OCI-LY7 (cell line): ENCODE results near the gene CCDC174. TPM values are rescaled to one million over a fixed set of nuclear protein-coding genes. Genes with fewer than 3 reads are reported as not detected.

Experiments
- BruUV-seq: library from RNA; stranded (reverse); fragments of 400-500 nt; replicated peaks from 2 replicates; lab custom pipeline; 2021; lab: Mats Ljungman, UMichigan
- CTCF ChIA-PET: fragments of 300-600 bp; sonication (Branson Sonifier 250); formaldehyde crosslinking; loops from one replicate; lab custom pipeline; 2022; ENCODE audit warnings: antibody characterized with exemption; ENCODE audit not compliant: unreplicated experiment; lab: Charles Lee
- POLR2A ChIA-PET: fragments of 300-600 bp; sonication (Branson Sonifier 250); formaldehyde crosslinking; loops from one replicate; lab custom pipeline; 2022; ENCODE audit warnings: antibody characterized with exemption; lab: Charles Lee
- DNase-seq: peaks from one replicate; pipeline ENCODE4 v3.0.0-alpha.2; 2015; ENCODE audit warnings: low spot score
- H2AFZ ChIP-seq: fragments of 200-600 bp; sonication (generic), shearing (Covaris generic); 2 replicates; pipeline ENCODE4 v1.6.1; 2014; ENCODE audit warnings: mild to moderate bottlenecking, antibody characterized with exemption, low read length, moderate library complexity
- H3K27ac ChIP-seq: fragments of 200-600 bp; sonication (generic); 2 replicates; pipeline ENCODE4 v1.5.1; 2014; ENCODE audit warnings: mixed run types, low read depth, mild to moderate bottlenecking, moderate library complexity, low read length, inconsistent platforms; ENCODE audit not compliant: poor library complexity, severe bottlenecking
- H3K36me3 ChIP-seq: fragments of 200-600 bp; sonication (generic); 2 replicates; pipeline ENCODE4 v1.6.1; 2014; ENCODE audit warnings: mild to moderate bottlenecking, antibody characterized with exemption, low read length, moderate library complexity, mixed read lengths; ENCODE audit not compliant: insufficient read depth
- H3K4me1 ChIP-seq: fragments of 200-600 bp; sonication (generic); 2 replicates; pipeline ENCODE4 v1.5.1; 2014; ENCODE audit warnings: mild to moderate bottlenecking, low read length; ENCODE audit not compliant: insufficient read depth, poor library complexity, severe bottlenecking
- H3K4me2 ChIP-seq: fragments of 200-600 bp; sonication (generic); 2 replicates; pipeline ENCODE4 v1.6.1; 2014; ENCODE audit warnings: mild to moderate bottlenecking, low read length
- H3K4me3 ChIP-seq: fragments of 200-600 bp; sonication (generic); 2 replicates; pipeline ENCODE4 v1.5.1; 2014; ENCODE audit warnings: mild to moderate bottlenecking, low read depth, low read length; ENCODE audit not compliant: poor library complexity, severe bottlenecking
- H3K79me2 ChIP-seq: fragments of 200-600 bp; sonication (generic); 2 replicates; pipeline ENCODE4 v1.6.1; 2016; ENCODE audit warnings: low read depth, mild to moderate bottlenecking, low read length, moderate library complexity, mixed read lengths; ENCODE audit not compliant: insufficient read depth
- H3K9me2 ChIP-seq: fragments of 200-600 bp; sonication (generic); 2 replicates; pipeline ENCODE4 v1.6.1; 2016; ENCODE audit warnings: mild to moderate bottlenecking, low read length, mixed read lengths; ENCODE audit not compliant: insufficient read depth
- H3K9me3 ChIP-seq: fragments of 200-600 bp; sonication (generic); 2 replicates; pipeline ENCODE4 v1.6.1; 2014; ENCODE audit warnings: mild to moderate bottlenecking, mixed run types, low read length, mixed read lengths
- H4K20me1 ChIP-seq: fragments of 200-600 bp; sonication (generic); 2 replicates; pipeline ENCODE4 v1.6.1; 2014; ENCODE audit warnings: mild to moderate bottlenecking, antibody characterized with exemption, low read length, moderate library complexity, mixed read lengths; ENCODE audit not compliant: insufficient read depth
- CTCF ChIP-seq: fragments of 200-600 bp; sonication (generic); conservative IDR thresholded peaks from 2 replicates; pipeline ENCODE4 v1.5.1; 2014; ENCODE audit warnings: mild to moderate bottlenecking, antibody characterized with exemption, low read length, moderate library complexity, mixed read lengths
- EZH2phosphoT487 ChIP-seq: fragments of 200-600 bp; sonication (generic); IDR thresholded peaks from 2 replicates; pipeline ENCODE4 v1.6.1; 2018; ENCODE audit warnings: low read depth, borderline replicate concordance, mild to moderate bottlenecking, mixed run types, antibody characterized with exemption, low read length, moderate library complexity, mixed read lengths
- intact Hi-C: fragments of 100-400 bp; cut with micrococcal nuclease; formaldehyde crosslinking; loops from one replicate; pipeline ENCODE4 v1.10.0; 2022; ENCODE audit not compliant: unreplicated experiment
- total RNA-seq, 2 experiments: library from RNA; depleted of rRNA in 1 of 2; stranded (reverse); fragments of >200 nt in 1 of 2; shearing (Covaris generic) in 1 of 2; gene quantifications; 2 replicates each; pipeline ENCODE4 v1.2.3, GENCODE V29; 2014 to 2022

Gene CCDC174
- total RNA-seq, 2 experiments from 2014 or later, result 11.2 to 22.7 TPM

- Histone ChIP-seq H3K4me3 (no peak overlapping the region), H4K20me1 (no peaks in the 10 kb centered on the region), H2AFZ (no peak overlapping the region), H3K36me3 (peaks cover 86% of the 10 kb centered on the region), H3K79me2 (peaks cover 23% of the 10 kb centered on the region; the same call in 1 of the 2 replicates), H3K4me2 (no peak overlapping the region), H3K27ac (no peak overlapping the region), H3K9me2 (no peaks in the 10 kb centered on the region), H3K9me3 (no peaks in the 10 kb centered on the region), H3K4me1 (peaks cover 14% of the 10 kb centered on the region)
- TF ChIP-seq CTCF (no peak), EZH2phosphoT487 (no peak)
- intact Hi-C loops, result no loop called here
- no TSS peak for BruUV-seq
- ChIA-PET CTCF (no interaction called here), POLR2A (interaction anchor here (1.1 kb wide), 1 partner anchor 11 kb away, joined by 4 read pairs; no protein-coding TSS in a partner anchor)
- no peak for DNase-seq
These were observed 6.0 kb downstream of the CCDC174 start for GRCh38 chr3:14657579-14657978.

DNA sequence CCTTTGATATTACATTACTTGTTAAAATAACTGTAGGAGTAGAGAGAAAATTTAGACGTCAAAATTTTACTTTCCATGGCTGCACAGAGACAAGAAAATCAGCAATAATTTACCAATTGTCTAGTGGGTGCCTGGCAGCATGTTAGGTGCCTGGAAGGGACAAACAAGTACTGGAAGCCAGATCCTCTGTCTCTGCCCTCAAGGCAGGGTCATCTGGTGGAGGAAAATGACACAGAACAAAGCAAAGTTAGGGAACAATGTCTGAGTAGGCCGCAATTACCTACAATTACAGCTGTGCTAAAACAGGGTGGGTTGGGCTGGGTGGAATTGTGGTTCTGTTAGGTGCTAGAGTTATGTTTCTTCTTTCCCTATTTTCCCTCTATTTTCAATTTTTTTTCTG is 7.4 kb downstream of the CCDC174 start:
- DNase-seq, result no peak
- peaks cover 97% of the 10 kb centered on the region for H3K36me3 ChIP-seq
- no peaks in the 10 kb centered on the region for H3K9me3 ChIP-seq
- H3K79me2 ChIP-seq, result peaks cover 9% of the 10 kb centered on the region; the same call in 1 of the 2 replicates
- no peaks in the 10 kb centered on the region for H3K4me1 ChIP-seq
- no TSS peak for BruUV-seq
- H3K9me2 ChIP-seq, result no peaks in the 10 kb centered on the region
- H3K27ac ChIP-seq, result no peak overlapping the region
- TF ChIP-seq EZH2phosphoT487, result no peak
- no peak for TF ChIP-seq CTCF
- intact Hi-C loops, result no loop called here
- CTCF ChIA-PET, result no interaction called here
- H2AFZ ChIP-seq, result no peak overlapping the region
- no peaks in the 10 kb centered on the region for H4K20me1 ChIP-seq
- H3K4me2 ChIP-seq, result no peak overlapping the region
- no peak overlapping the region for H3K4me3 ChIP-seq
- POLR2A ChIA-PET, result interaction anchor here (0.8 to 0.9 kb wide), 2 partner anchors 15 to 122 kb away, joined by 3 to 5 read pairs; no protein-coding TSS in a partner anchor

GRCh38 chr3:14660942-14661341 is 9.4 kb downstream of the CCDC174 start:
- Histone ChIP-seq H3K27ac (no peak overlapping the region), H3K79me2 (no peaks in the 10 kb centered on the region), H3K4me2 (no peak overlapping the region), H3K36me3 (peaks cover 95% of the 10 kb centered on the region), H2AFZ (no peak overlapping the region), H3K4me3 (no peak overlapping the region), H3K9me3 (no peaks in the 10 kb centered on the region), H4K20me1 (no peaks in the 10 kb centered on the region), H3K9me2 (no peaks in the 10 kb centered on the region), H3K4me1 (no peaks in the 10 kb centered on the region)
- no peak for DNase-seq
- intact Hi-C loops, result no loop called here
- TF ChIP-seq EZH2phosphoT487, result no peak
- TF ChIP-seq CTCF, result no peak
- ChIA-PET CTCF (no interaction called here), POLR2A (interaction anchor here (0.5 to 0.6 kb wide), 2 partner anchors 77 to 89 kb away, joined by 3 to 4 read pairs; no protein-coding TSS in a partner anchor)
- no TSS peak for BruUV-seq
